C4-2B (cell line): ENCODE results near the gene AMOTL2.

Experiments used
- CTCF ChIP-seq: fragments of 450-650 bp; conservative IDR thresholded peaks from 2 replicates; pipeline ENCODE4 v1.5.1; 2017; ENCODE audit warnings: mild to moderate bottlenecking
- ZFX ChIP-seq: fragments of 450-650 bp; IDR thresholded peaks from 2 replicates; pipeline ENCODE4 v1.6.1; 2017

GRCh38 chr3:134394380-134394779 is 20.1 kb upstream of the AMOTL2 start:
- no peak for TF ChIP-seq CTCF
- no peak for TF ChIP-seq ZFX
